ENCODE data around the gene MEN1.

- TF ChIP-seq CTCF (IDR thresholded peaks at IDR 0.05) (no peak), POLR2A (IDR thresholded peaks at IDR 0.05) (no peak)
Observed at GRCh38 chr11:64858467-64859263, 48.3 kb upstream of the MEN1 start.
